GM19452 (cell line): Measurements from ENCODE around the gene CSF1R.

Experiments used
- ATAC-seq: cut with Tn5 transposase; IDR thresholded peaks from one replicate; pipeline ENCODE4 v1.9.1; 2021; ENCODE audit not compliant: unreplicated experiment

Gene CSF1R

DNA sequence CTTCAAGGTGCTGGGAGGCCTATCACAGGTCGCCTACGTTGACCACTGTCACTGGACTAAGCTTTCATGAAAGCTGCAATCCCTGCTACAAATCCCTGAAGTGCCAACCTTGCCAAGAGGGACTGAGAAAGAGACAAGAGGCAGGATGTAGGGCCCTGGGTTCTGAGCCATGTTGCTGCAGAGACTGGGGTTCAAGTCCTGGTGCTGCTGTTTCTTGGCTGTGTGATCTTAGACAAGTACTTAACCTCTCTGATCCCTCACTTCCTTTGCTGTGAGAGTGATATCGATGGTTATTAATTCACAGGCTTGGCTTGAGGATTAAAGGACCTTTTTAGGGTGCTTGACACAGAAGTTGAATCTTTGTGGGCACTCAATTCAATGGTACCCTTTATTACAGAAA lies 15.5 kb downstream of the CSF1R start:
- no peak for ATAC-seq

DNA sequence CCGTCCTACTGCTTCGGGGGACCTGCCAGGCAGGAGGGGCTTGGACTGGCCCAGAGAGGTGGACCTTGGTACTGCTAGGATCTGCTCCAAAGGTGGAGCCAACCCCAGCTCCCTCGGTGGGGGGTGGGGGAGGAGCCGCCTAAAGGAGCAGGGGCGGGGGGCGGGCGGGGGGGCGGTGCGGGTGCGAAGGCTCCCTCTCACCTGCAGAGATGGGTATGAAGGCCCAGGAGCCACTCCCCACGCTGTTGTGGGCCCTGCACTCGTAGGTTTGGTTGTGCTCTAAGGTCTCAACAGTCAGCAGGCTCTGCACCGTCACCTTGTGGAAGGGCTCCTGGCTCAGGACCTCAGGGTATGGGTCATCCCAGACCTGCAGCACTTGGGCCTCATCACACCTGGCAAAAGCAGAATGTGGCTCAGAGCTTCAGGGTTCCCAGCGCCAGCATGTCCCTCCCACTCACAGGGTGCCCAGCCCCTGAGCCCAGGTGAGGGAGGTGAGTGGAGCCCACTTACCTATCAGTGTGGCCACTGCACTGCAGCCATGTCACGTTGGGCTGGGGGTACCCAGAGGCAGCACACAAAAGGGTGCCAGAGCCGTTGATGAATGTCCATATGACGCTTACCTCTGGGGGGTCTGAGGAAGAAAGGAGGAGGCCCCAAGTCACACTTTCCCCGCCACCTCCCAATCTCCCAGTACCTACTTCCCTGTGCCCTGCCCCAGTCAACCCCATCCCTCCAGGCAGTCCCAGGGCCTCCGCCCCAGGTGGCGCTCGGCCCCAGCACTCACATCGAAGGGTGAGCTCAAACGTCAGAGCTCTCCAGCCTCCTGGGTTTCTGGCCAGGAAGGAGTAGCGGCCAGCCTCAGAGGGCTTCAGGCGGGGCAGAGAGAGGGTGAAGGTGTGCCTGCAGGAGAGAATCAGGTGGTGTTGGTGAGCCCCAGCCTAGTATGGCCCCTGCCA lies 16.4 kb downstream of the CSF1R start:
- no peak for ATAC-seq

DNA sequence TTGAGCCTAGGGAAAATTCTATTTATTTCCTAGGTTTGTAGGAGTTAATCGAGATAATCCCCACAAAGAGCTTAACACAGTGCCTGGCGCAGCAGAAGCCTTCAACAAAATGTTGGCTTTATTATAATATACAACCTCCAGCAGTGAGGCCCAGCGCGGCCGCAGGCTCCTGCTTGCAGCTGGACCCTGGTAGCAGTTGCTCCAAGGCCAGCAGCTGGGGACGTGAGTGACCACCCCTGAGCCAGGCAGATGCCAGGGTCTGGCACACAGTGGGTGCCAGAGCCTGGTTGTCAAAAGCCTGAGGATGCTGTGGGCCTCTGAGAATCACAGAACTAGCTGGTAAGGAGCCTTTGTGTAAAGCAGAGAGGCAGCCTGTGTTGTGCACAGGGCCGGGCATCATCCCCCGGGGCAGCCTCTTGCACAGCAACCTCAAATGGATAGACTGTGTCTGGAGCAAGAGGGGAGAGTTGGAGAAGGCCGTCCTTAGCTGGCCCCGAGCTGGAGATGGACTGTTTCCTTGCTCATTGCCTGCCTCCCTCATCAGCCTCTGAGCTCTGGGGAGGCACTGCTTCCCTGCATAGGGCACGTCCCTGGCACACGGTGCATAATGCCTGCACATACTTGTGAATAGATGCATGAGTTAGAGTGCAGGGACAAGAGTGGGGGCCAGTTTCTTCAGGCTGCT lies 17.3 kb downstream of the CSF1R start:
- ATAC-seq: no peak

DNA sequence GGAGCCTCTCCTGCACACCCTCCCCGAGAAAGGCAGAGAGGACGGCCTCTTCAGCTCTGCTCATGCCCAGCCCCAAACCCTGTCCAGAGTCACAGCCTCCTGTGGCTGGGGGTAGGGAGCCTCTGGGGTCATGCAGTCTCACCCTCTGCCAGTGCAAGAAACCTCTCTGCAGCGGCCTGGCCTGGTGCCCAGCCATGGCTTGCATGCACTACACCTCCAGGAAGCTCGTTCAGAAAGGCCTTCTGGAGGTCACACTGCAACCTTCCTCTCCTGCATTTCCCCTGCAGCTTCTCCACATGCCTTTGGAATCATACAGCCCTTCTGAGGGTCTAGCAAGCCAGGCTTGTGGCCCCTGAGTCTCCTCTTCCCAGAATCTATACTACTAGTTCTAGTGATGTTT lies 17.9 kb downstream of the CSF1R start:
- no peak for ATAC-seq

DNA sequence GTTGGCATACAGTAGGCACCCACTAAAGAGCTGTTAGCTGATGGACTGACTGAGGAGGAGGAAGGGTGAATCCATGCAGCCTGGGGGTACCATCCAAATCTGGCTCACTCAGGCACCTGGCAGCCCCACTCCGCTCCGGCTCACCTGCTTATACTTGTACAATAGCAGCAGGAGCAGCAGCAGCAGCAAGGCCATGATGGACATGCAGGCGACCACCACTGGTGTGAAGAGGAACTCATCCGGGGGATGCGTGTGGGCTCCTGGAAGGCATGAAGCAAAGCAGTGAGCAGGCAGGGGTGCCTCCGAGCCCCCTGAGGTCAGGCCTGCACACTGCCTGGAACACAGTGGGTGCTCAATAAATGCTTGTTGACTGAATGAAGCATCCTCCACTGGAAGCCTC lies 18.3 kb downstream of the CSF1R start:
- ATAC-seq: no peak

DNA sequence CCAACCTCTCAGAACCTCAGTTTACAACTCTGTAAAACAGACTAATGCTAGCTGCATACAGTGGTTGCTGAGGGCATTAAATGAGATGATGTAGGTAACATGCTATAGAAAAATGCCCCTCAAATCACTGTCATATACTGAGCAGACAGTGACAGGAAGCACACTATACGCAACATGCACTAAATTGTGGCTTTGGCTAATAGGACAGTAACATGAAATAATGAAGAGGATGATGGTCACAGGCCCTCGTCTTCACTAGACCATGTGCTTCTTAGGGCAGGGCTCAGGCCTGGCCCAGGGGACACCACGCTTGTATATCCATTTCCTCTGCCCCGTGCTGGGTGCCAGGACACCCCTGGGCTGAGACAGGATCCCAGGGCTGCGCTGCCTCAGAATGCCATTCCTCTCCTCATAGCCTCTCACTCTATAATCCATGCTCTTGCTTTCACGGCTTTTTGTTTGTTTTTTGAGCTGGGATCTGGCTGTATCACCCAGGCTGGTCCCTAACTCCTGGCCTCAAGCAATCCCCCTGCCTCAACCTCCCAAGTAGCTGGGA lies 18.9 kb downstream of the CSF1R start:
- ATAC-seq: peak; percentile 34

DNA sequence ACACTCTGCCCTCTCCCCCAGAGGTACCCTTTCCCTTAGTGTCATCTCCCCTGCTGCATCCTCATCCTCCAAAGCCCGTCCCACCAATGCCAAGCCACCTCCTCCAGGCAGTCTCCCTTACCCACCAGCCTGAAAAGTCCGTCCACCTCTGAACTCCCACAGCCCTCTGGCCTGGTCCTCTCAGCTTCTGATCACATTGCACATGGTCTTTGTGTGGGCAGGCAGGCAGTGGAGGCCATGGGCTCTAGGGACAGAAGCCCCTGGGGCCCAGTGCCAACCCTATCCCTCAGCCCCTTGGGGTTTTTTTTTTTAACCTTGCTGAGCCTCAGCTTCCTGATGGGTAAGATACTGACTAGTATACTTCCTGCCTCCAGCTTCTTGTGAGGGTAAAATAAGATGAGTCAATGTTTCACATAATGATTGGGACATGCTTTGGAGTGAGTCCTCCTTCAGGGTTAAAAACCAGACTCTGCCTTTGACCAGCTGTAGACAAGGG lies 19.4 kb downstream of the CSF1R start:
- ATAC-seq: peak; percentile 80

DNA sequence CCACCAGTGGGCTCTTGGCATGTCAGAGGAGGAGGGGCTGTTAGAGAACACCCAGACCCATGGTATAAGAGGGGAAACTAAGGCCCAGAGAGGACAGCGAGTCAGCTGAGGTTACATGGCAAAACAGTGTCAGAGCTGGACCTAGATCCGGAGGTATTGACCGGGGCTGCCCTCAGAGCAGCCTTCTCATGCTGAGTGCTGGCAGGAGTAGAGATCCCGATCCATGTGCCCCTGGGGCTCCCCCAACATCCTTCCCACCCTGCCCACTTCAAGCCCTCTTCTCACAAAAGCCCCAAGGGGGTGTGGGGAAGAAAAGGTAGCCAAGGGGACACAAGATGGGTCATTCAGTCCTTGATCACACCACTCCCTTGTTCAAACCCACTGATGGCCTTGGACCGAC lies 19.9 kb downstream of the CSF1R start:
- no peak for ATAC-seq

DNA sequence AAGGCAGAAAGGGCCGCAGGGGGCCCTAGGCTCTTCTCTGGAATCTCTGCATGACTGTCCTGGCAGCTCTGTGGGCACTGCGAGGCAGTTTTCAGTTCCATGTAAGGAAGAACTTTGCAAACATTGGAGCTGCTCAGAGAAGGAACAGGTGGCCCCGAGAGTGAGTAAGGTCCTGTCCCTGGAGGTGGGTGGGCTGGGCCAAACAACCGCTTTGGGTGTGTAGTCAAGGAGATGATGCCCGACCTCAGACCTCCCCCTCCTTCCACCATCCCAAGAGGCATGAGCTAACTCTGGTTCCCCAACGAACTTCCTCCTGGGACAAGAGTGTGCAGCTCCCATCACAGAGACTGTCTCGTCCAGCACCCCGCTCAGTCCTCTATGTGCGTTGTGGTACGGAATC lies 20.5 kb downstream of the CSF1R start:
- no peak for ATAC-seq

DNA sequence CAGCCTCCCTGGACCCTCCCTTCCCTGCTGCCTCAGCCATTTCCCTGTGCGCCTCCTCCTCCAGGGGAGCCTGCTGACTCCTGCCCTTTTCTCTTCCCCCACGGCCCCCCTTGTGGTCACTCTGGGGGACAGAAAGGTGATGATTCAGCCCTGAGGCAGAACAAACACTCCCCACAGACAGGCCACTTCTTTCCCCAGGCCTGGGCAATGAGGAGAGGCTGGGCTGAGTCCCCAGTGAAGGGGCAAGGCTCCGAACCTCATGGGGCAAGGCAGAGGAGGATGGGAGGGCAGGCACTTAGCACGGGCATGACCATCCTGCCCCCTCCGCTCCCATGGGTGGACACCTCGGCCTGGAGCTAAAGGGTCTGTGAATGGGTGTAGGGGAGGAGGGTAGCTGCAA lies 21.0 kb downstream of the CSF1R start:
- no peak for ATAC-seq

DNA sequence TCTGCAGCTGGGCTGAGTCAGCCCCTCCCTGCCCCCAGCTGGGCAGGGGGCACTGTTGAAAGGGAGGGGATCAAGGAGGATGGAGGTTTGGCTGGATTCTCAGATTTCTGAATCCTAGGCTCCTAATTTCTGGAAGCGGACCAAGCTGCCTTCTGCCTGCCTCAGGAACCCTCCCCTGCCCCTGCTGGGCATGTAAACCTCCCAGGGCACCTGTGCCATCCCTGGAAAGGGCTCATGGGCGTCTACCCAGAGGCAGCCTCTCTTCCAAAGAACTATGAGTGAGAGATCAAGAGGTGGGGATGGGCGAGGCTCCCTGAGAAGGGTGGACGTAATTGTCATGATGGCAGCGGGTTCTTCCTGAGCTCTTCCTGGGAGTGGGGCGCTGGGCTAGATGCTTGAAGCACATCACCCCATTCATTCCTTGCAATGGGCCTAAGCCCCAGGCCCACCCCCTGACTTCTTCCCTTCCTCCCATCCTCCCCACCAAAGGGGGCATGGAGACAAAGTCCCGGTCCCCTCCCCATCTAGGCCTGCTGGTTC lies 21.6 kb downstream of the CSF1R start:
- no peak for ATAC-seq

DNA sequence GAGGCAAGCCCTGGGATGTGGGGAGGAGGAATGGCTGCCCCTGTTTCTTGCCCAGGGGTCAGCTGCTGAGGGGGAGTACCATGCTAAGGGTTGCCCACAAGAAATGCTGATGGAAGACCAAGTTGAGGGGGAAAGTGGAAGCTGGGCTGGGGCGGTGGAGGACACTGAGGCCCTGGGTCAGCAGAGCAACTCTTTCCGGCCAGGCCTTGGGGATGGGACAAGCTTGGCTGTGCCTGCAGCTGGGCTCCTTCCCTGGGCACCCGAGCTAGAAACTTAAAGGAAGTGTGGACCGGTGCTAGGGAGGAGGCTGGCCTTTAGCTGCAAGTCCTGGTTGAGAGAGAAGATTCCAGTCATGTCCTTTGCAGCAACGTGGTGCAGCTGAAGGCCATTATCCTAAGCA lies 22.7 kb downstream of the CSF1R start:
- ATAC-seq: no peak

DNA sequence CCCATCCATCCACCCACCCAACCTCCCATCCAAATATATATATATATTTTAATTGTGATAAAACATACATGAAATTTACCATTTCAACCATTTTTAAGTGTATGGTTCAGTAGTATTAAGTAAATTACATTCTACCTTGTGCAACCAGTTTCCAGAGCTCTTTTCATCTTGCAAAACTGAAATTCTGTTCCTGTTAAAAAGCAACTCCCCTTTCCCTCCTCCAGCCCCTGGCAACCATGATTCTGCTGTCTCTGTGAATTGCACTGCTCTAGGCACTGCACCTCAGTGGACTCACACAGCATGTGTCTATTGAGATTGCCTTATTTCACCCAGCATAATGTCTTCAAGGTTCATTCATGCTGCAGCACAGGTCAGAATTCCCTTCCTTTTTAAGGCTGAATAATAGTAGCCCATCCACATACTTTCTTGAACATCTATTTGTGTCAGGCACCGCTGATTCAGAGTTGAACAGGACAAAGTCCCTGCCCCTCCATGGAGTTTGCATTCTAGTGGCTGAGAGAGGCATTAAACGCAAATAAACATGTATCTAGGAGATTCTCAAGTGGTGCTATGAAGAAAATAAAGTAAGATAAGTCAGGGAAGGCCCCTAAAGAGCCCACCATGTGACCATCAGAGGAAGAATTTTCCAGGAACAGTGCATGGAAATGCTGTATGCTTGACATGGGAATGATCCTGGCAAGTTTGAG lies 24.0 kb downstream of the CSF1R start:
- no peak for ATAC-seq

DNA sequence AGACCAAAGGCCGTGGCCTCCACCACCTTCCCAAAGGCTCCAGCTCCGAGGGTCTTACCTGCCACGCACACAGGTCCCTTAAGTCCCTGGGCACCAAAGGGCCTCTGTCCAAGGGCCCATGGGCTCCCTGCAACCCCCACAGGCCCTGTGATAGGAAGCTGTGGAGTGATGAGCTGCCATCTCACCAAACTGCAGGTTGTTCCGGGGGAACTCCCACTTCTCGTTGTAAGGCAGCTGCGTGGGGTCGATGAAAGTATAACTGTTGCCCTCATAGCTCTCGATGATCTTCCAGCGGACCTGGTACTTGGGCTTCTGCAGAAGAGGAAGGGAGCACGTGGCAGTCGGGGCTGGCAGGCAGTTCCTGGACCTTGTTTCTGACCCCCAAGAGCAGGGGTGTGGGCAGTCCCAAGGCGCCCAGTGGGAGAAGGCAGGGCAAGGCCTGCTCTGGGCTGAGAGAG lies 24.8 kb downstream of the CSF1R start:
- ATAC-seq: no peak

DNA sequence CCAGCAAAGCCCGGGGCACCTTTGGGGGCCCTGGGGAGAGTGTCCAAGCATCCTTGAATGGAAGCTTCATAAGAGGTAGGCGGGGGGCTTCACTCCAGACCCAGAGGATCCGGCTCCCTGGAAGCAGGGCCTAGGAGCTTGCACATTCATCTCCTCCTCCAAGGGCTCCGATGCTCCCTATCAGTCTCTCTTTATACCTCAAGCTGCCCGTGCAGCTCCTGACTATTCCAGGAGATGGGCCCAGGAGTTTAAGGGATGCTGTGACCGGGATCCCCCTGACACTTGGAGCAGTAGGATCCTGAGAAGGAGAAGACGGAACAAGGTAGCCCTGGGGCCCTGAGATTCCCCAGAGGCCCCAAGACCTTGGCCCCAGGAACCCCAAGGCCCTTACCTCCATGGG lies 25.9 kb downstream of the CSF1R start:
- no peak for ATAC-seq

DNA sequence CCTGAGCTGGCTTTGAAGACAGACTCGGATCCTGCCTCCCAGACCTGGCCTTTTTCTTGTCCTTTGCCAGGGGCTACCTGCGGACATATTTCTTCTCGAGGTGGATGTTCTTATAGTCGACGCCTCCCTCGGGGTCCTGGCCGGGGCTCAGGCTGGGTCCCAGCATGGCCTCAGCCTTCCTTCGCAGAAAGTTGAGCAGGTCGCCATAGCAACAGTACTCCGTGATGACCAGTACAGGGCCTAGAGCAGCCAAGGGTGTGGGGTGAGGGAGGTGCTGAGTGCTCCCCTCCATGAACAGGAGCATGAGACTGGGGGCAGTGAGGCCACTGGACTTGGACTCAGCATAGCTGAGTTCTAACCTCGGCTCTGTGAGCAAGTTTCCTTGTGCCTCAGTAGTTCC lies 26.7 kb downstream of the CSF1R start:
- no peak for ATAC-seq

DNA sequence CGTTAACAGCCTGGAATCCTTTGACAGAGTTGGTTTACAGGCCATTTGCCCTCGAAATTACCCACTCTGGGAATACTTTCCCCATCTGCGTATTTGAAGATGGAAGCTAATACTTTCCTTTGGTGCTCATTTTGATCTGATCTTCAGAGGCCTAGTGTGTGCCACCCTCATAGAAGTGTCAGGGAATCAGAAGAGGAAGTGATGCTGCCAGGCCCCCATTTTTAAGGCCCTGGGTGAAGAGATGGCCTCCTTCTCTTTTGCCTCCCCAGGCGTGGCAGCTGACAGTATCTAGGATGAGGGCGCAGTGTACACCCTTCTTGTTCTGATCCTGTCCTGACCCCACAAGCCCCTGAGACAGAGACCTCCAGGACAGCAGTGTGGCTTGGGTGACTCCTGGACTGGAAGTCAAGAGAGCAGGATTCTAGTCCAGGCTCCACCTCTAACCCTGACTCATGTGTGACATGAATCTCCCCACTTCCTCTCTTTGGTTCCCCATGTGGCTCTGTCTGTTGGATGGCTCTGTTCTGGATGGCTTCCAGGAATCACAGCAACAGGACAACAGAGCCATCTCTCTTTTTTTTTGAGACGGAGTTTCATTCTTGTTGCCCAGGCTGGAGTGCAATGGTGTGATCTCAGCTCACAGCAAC lies 27.8 kb downstream of the CSF1R start:
- ATAC-seq: no peak

DNA sequence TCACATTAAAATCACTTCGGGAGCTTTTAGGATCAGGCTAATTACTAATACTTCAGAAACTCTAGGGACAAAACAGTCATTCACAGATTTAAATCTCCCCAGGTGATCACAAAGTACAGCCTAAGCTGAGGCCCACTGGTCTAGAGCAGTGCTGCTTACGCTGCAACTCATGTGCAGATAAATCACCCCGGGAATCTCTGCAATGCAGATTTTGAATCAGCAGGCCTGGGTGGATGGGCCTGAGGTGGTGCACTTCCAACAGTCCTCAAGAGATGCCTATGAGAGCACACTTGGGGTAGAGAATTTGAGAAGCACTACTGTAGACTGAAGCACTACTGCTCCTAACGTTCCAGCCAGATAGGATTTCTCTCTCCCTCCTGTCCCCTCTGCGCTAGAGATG lies 28.4 kb downstream of the CSF1R start:
- ATAC-seq: no peak

DNA sequence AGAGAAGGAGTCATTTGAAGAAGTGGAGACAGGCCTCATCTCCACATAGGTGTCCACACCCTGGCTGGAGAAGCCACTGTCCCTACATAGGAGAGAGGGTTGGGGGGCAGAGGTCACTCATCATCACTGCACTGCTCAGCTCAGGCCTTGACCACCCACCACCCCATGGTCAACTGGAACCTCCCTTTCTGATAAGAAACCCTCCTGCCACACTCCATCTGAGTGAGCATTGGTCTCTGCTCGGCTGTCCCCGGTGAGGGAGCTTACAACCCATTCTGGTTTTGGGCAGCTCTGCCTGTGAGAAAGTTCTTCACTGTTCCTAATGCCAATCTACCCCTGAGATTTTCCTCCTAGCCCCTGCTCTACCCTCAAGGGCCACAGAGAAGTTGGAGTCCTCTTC lies 28.8 kb downstream of the CSF1R start:
- no peak for ATAC-seq

DNA sequence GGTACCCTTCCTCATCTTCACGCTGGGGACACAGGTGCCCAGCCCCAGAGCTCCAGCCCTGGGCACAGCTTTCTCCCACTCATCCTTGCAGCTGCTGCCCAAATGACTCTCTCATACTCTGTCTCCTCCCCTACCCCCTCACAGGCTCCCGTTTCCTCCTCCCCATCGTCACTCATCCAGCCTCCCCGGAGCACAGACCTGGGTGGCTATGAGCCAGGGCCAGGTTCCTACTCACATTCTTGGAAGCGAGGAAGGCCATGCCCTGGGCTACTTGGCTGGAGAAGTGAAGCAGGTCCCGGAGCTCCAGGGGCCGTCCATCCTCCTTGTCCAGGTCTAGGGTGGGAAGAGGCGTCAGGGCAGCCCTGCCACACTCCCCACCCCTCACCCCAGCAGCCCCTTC lies 29.3 kb downstream of the CSF1R start:
- no peak for ATAC-seq

DNA sequence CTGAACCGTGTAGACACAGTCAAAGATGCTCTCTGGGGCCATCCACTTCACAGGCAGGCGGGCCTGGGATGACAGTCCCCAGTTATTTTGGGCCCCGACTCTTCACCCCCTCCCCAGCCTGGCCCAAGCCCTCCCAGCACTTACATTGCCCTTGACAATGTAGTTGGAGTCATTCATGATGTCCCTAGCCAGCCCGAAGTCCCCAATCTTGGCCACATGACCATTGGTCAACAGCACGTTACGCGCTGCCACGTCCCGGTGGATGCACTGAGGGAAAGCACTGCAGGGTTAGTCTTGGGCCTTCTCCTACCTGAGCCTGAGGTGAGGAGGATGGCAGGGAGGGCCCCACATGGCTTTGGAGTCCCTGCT lies 30.3 kb downstream of the CSF1R start:
- ATAC-seq: no peak
